Cardiac muscle cell (in vitro differentiated cells and primary cell): ENCODE data around the gene MACC1. TPM values are rescaled to one million over a fixed set of nuclear protein-coding genes. Genes with fewer than 3 reads are reported as not detected.

Experiments
- DNase-seq, 2 donors: peaks; one replicate each; pipeline versions ENCODE4 v3.0.0 to v3.0.0-alpha.2; 2010 to 2017; ENCODE audit warnings: low read depth in 1 of 2, low spot score in 1 of 2
- H3K27ac ChIP-seq: fragments of 200-600 bp; sonication (generic); 2 replicates; pipeline ENCODE4 v1.5.1; 2016
- H3K27me3 ChIP-seq: fragments of 200-600 bp; sonication (generic); 2 replicates; pipeline ENCODE4 v1.6.0; 2016; ENCODE audit warnings: control low read depth
- H3K36me3 ChIP-seq: fragments of 200-600 bp; sonication (generic); 2 replicates; pipeline ENCODE4 v1.5.1; 2016; ENCODE audit warnings: control low read depth
- H3K4me1 ChIP-seq: fragments of 200-600 bp; sonication (generic); 2 replicates; pipeline ENCODE4 v1.8.1; 2017; ENCODE audit warnings: low read depth, mild to moderate bottlenecking, mixed run types
- H3K4me3 ChIP-seq: fragments of 200-600 bp; sonication (generic); 2 replicates; pipeline ENCODE4 v1.5.1; 2016; ENCODE audit warnings: mild to moderate bottlenecking
- H3K9me3 ChIP-seq: fragments of 200-600 bp; sonication (generic); 2 replicates; pipeline ENCODE4 v1.5.1; 2017; ENCODE audit warnings: low read depth, mild to moderate bottlenecking, control low read depth
- CTCF ChIP-seq: IDR thresholded peaks from 2 replicates; pipeline ENCODE4 v1.5.1; 2012; ENCODE audit warnings: low read depth, mild to moderate bottlenecking, low read length
- polyA plus RNA-seq: library from polyadenylated mRNA; unstranded; fragments of >200 nt; fragmentation: Nextera tagmentation; extraction: Ambion mirVana; gene quantifications from 2 replicates; pipeline ENCODE4 v1.2.1, GENCODE V29; 2016
- total RNA-seq: library from RNA; depleted of rRNA; stranded (reverse); fragments of >200 nt; gene quantifications from 2 replicates; pipeline ENCODE4 v1.2.3, GENCODE V29; 2016

MACC1 gene
- total and polyA plus RNA-seq, 2 experiments from 2014 or later: 0.06 TPM; not detected in 1

GRCh38 chr7:20157456-20157855, 59.7 kb downstream of the MACC1 start:
- DNase-seq: no peak
- H3K27me3 ChIP-seq: no peaks in the 10 kb centered on the region
- no peak for TF ChIP-seq CTCF
- H3K4me3 ChIP-seq: no peak overlapping the region
- no peaks in the 10 kb centered on the region for H3K4me1 ChIP-seq
- H3K9me3 ChIP-seq: no peaks in the 10 kb centered on the region
- H3K27ac ChIP-seq: no peak overlapping the region
- H3K36me3 ChIP-seq: no peaks in the 10 kb centered on the region

DNA sequence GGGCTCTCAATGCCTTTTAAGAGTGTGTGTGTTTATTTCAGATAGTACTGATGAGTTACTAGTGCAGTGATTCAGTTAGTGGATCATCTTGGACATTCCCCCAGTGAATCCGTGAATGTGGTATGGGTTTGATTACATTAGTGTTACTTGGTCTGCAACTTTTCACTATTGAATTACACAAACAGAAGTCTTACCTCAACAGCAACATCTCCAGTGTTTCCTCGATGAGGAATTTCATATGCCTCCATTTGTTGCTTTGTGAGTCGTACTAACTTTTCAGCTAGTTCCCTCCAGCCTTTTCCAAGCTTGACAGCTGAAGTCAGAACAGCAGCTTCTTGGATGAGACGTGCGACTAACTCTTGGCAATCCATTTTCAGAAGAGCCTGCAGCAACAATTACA, 63.2 kb downstream of the MACC1 start:
- H3K4me1 ChIP-seq: no peaks in the 10 kb centered on the region
- H3K9me3 ChIP-seq: no peaks in the 10 kb centered on the region
- no peak overlapping the region for H3K4me3 ChIP-seq
- no peaks in the 10 kb centered on the region for H3K36me3 ChIP-seq
- TF ChIP-seq CTCF: no peak
- DNase-seq: no peak
- no peak overlapping the region for H3K27ac ChIP-seq
- H3K27me3 ChIP-seq: no peaks in the 10 kb centered on the region

DNA sequence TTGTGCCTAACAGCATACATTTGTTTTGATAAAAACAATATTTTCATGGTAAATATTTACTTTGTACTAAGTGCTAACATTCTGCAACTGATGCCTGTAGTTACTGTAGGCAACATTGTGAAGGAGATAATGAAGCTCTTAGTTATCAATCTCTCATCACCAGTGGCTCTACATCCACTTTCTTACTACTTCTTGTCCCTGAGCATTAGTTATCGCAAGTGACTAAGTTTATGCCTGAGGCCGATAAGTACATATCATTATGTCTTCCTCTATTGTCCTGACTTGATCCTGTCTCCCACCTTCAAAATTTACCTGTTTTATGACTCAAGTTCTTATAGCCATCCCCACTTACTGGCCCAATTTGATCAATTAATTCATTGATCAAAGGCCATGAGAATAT, 63.6 kb downstream of the MACC1 start:
- Histone ChIP-seq H3K9me3 (no peaks in the 10 kb centered on the region), H3K4me1 (no peaks in the 10 kb centered on the region), H3K27me3 (no peaks in the 10 kb centered on the region), H3K4me3 (no peak overlapping the region), H3K27ac (no peak overlapping the region), H3K36me3 (no peaks in the 10 kb centered on the region)
- no peak for TF ChIP-seq CTCF
- DNase-seq: no peak

DNA sequence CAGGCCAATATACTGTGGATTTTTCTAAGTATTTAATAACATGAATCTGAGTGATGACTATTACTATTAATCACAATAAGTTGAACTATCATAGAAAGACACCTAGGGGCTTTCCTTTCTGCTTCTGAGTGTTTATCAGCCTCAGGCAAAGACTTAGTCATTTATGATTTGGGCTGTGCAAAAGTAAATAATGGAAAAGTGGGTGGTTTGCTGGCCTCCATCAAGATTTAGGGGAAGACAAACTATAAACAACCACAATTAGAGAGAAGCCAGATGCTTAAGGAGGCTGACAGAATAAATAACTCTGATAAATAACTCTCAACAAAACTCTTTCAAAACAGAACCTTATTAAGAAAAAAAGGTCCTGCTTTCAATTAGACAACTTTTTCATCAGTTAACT, 64.7 kb downstream of the MACC1 start:
- H3K4me3 ChIP-seq: no peak overlapping the region
- no peak for TF ChIP-seq CTCF
- H3K9me3 ChIP-seq: no peaks in the 10 kb centered on the region
- no peak for DNase-seq
- no peaks in the 10 kb centered on the region for H3K4me1 ChIP-seq
- H3K27ac ChIP-seq: no peak overlapping the region
- no peaks in the 10 kb centered on the region for H3K27me3 ChIP-seq
- no peaks in the 10 kb centered on the region for H3K36me3 ChIP-seq

DNA sequence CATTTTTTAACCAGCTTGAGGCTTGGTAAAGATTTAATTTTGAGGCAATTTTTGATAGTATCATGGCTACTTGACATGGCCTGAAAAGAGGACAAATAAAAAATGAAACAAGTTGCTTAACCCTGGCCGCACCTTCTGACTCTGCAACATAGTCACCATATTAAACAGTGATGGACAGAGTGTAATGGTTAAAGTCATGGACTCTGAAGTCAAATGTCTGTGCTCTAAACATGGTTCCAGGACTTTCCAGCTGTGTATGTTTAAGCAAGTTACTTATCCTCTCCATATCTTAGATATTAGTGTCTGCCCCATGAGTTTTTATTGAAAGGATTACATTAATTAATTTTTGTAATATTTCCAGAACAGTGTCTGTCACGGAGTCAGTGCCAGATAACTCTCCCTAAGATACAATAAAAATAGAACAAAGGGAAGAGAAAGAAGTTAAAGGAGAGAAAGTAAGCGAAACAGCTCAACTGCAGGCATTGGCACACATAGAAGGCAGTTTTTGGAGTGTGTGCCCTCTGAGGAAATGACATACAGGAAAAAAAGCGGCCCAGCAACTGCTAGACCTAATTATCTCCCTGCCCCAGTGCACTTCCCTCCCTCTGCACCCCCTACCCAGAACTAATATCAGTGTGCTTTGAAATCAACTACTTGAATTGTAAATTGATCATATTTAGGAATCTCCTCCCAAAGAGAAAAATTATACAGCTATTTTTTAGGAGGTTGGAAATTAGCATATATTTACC, 65.3 kb downstream of the MACC1 start:
- no peak for TF ChIP-seq CTCF
- Histone ChIP-seq H3K4me1 (no peaks in the 10 kb centered on the region), H3K27me3 (no peaks in the 10 kb centered on the region), H3K36me3 (no peaks in the 10 kb centered on the region), H3K4me3 (no peak overlapping the region), H3K9me3 (no peaks in the 10 kb centered on the region), H3K27ac (no peak overlapping the region)
- DNase-seq: no peak
